Measurements from ENCODE around the gene OR8G1. TPM values are rescaled to one million over a fixed set of nuclear protein-coding genes. Genes with fewer than 3 reads are reported as not detected.
A peak's percentile ranks its signal among the peaks of the same experiment; 100 is the strongest.
"Not testable (repeated sequence)": the region's sequence is repeated elsewhere in the genome, so short reads cannot be mapped to it uniquely, and the experiment has no call there.

The OR8G1 gene
- total RNA-seq, 1 donor from 2014 or later, result under 0.01 TPM

- no peak for DNase-seq (ENCODE audit: low read depth in 2 of 2)
Observed at GRCh38 chr11:124238512-124238911, 2.4 kb upstream of the OR8G1 start.

GRCh38 chr11:124249869-124250268, 9.0 kb downstream of the OR8G1 start:
- not testable (repeated sequence) for DNase-seq (ENCODE audit: low read depth in 2 of 2)

- no peak for DNase-seq (ENCODE audit: low read depth in 2 of 2)
Observed at GRCh38 chr11:124256076-124256475, 15.2 kb downstream of the OR8G1 start, which contains the start of gene OR8G5. OR8G5 (plus strand) TSS chr11:124256376; CDS start chr11:124264932, 8,556 bp downstream.

DNA sequence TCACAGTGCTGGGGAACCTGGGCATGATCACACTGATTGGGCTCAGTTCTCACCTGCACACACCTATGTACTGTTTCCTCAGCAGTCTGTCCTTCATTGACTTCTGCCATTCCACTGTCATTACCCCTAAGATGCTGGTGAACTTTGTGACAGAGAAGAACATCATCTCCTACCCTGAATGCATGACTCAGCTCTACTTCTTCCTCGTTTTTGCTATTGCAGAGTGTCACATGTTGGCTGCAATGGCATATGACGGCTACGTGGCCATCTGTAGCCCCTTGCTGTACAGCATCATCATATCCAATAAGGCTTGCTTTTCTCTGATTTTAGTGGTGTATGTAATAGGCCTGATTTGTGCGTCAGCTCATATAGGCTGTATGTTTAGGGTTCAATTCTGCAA, 24.1 kb downstream of the OR8G1 start:
- not testable (repeated sequence) for DNase-seq (ENCODE audit: low read depth in 2 of 2)

DNA sequence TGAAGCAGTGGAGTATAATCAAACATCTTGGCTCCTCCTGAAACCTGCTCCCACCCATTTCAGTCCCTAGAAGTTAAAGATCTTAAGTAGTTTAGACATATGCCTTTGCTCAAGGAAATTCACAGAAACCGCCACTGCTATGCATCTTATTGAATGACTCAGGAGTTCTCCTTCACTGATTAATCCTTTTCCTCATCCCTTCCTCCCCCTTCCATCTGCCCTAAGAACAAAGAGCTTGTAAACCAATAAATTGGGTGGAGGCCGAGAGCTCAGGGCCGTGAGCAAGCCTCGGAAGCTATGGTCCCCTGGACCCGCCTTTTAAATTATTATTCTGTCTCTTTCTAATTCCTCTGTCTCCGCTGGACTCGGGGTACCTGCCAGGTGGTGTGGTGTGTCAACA, 30.0 kb downstream of the OR8G1 start:
- DNase-seq (ENCODE audit: low read depth in 2 of 2), result not testable (repeated sequence)

GRCh38 chr11:124274000-124274399, 33.1 kb downstream of the OR8G1 start:
- no peak for DNase-seq (ENCODE audit: low read depth in 2 of 2)

GRCh38 chr11:124276081-124276480, 35.2 kb downstream of the OR8G1 start:
- DNase-seq (ENCODE audit: low read depth in 2 of 2), result peak in 1 of 2 donors; percentile 47

- DNase-seq (ENCODE audit: low read depth in 2 of 2), result no peak
Observed at GRCh38 chr11:124277207-124277606, 36.3 kb downstream of the OR8G1 start.

GRCh38 chr11:124277804-124278203, 36.9 kb downstream of the OR8G1 start:
- no peak for DNase-seq (ENCODE audit: low read depth in 2 of 2)

- DNase-seq (ENCODE audit: low read depth in 2 of 2), result no peak
Observed at GRCh38 chr11:124278261-124278660, 37.4 kb downstream of the OR8G1 start.

DNA sequence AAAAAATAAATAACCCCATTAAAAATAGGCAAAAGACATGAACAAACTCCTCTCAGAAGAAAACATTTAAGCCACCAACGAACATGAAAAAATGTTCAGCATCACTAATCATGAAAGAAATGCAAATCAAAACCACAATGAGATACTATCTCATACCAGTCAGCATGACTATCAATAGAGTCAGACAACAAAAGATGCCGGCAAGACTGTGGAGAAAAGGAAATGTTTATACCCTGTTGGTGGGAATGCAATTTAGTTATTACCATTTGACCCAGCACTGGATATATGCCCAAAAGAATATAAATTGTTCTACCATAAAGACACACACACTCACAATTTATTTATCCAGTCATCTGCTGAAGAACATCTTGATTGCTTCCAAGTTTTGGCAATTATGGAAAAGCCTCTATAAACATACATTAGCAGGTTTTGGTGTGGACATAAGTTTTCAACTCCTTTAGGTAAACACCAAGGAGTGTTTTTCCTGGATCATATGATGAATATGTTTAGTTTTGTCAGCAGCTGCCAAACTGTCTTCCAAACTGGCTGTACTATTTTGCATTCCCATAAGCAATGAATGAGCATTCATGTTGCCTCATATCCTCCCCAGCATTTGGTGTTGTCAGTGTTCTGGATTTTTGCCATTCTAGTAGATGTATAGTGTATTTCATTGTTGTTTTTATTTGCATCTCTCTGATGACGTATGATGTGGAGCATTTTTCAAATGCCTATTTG, 44.9 kb downstream of the OR8G1 start:
- DNase-seq (ENCODE audit: low read depth in 2 of 2), result peak in 1 of 2 donors; percentile 29

DNA sequence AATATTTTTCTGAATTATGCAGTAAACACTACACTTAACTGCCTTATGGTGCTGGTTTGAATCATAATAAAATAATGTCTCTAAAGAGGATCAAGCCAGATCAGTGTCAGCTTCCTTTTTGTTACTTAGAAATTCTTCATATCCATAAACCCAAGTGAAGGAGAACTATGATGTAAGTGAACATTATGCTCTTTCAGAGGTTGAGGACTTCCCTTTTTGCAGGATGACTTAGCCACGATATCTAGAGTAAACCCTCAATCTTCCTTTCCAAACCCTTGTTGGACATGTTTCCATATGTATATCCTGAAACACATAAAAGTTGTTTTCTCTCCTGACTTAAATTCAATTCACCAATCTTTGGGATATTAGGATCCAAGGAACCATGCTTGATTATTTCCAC, 53.8 kb downstream of the OR8G1 start:
- DNase-seq (ENCODE audit: low read depth in 2 of 2), result no peak

- no peak for DNase-seq (ENCODE audit: low read depth in 2 of 2)
Observed at GRCh38 chr11:124296016-124296415, 55.1 kb downstream of the OR8G1 start.

DNA sequence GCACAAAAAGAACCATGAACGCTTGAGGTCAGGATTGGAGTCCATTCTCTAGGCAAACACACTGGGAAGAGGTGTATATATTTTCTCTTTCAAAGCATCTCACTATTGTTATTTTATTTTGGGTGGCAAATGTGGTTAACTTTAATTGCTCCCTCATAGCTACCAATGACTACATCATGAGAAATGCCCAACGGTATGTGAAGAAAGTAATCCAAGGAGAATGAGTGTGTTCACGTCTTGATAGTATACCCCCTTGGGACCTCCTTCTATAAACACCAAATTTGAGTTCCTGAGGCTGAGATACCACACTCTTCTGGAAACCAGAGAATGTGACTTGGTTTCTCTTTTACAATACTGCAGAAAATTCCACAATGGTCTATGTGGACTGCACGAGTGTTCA, 57.0 kb downstream of the OR8G1 start:
- DNase-seq (ENCODE audit: low read depth in 2 of 2), result no peak

GRCh38 chr11:124301548-124301947, 60.7 kb downstream of the OR8G1 start:
- DNase-seq (ENCODE audit: low read depth in 2 of 2), result peak; percentile 1 to 17

- DNase-seq (ENCODE audit: low read depth in 2 of 2), result no peak
Observed at GRCh38 chr11:124302347-124303125, 61.6 kb downstream of the OR8G1 start.

Other genes starting within 250 kb of the OR8G1 start
- gene OR10G6, start 245.9 kb upstream of the OR8G1 start, total RNA-seq, result not detected in 2 replicates
- not detected in 2 replicates for gene OR10G4, start 228.1 kb upstream of the OR8G1 start, total RNA-seq
- gene OR10G9, start 218.1 kb upstream of the OR8G1 start, total RNA-seq, result not detected in 2 replicates
- not detected in 2 replicates for gene OR10G8, start 214.3 kb upstream of the OR8G1 start, total RNA-seq
- gene OR10G7, start 199.8 kb upstream of the OR8G1 start, total RNA-seq, result not detected in 2 replicates
- gene VWA5A, start 125.6 kb upstream of the OR8G1 start, total RNA-seq, result 3.6 and 4.6 TPM in 2 replicates
- not detected in 2 replicates for gene OR10D3, start 57.8 kb upstream of the OR8G1 start, total RNA-seq
- not detected in 2 replicates for gene OR8G5, start 15.3 kb downstream of the OR8G1 start, total RNA-seq
- gene OR8D1, start 72.9 kb downstream of the OR8G1 start, total RNA-seq, result not detected in 2 replicates
- gene OR8D2, start 79.1 kb downstream of the OR8G1 start, total RNA-seq, result not detected in 2 replicates
- gene OR8B2, start 143.4 kb downstream of the OR8G1 start, total RNA-seq, result not detected in 2 replicates
- gene OR8B3, start 157.9 kb downstream of the OR8G1 start, total RNA-seq, result not detected in 2 replicates
- not detected in 2 replicates for gene OR8B4, start 183.8 kb downstream of the OR8G1 start, total RNA-seq
- gene OR8B8, start 204.6 kb downstream of the OR8G1 start, total RNA-seq, result not detected in 2 replicates